Midbrain (tissue), 1 donor: ENCODE data around the gene FITM2.
"Not testable (repeated sequence)": the region's sequence is repeated elsewhere in the genome, so short reads cannot be mapped to it uniquely, and the experiment has no call there.

Experiments used
- DNase-seq: peaks from one replicate; lab custom pipeline; 2025; lab: John Stamatoyannopoulos, UW

FITM2 gene

GRCh38 chr20:44331201-44331600 lies 20.2 kb upstream of the FITM2 start:
- DNase-seq = no peak

GRCh38 chr20:44328428-44328827 lies 17.4 kb upstream of the FITM2 start:
- no peak for DNase-seq

- DNase-seq = not testable (repeated sequence)
Observed at GRCh38 chr20:44327748-44328147, 16.7 kb upstream of the FITM2 start.

GRCh38 chr20:44326391-44327159 lies 15.6 kb upstream of the FITM2 start:
- DNase-seq = no peak

GRCh38 chr20:44324343-44324742 lies 13.3 kb upstream of the FITM2 start:
- no peak for DNase-seq

- DNase-seq = no peak
Observed at GRCh38 chr20:44319839-44320422, 8.9 kb upstream of the FITM2 start.

- no peak for DNase-seq
Observed at GRCh38 chr20:44314870-44315269, 3.9 kb upstream of the FITM2 start.

- DNase-seq = peak; percentile 14
Observed at GRCh38 chr20:44309763-44310663, 989 bp downstream of the FITM2 start.

GRCh38 chr20:44306927-44307326 lies 4.1 kb downstream of the FITM2 start:
- DNase-seq = no peak

- DNase-seq = no peak
Observed at GRCh38 chr20:44304383-44304782, 6.6 kb downstream of the FITM2 start.

- no peak for DNase-seq
Observed at GRCh38 chr20:44302736-44303135, 8.3 kb downstream of the FITM2 start.

GRCh38 chr20:44302026-44302669 lies 8.9 kb downstream of the FITM2 start:
- no peak for DNase-seq

- DNase-seq = no peak
Observed at GRCh38 chr20:44301285-44301684, 9.7 kb downstream of the FITM2 start.

GRCh38 chr20:44299011-44299535 lies 11.9 kb downstream of the FITM2 start:
- DNase-seq = not testable (repeated sequence)

GRCh38 chr20:44297721-44298120 lies 13.3 kb downstream of the FITM2 start:
- DNase-seq = no peak

GRCh38 chr20:44296011-44296410 lies 15.0 kb downstream of the FITM2 start:
- no peak for DNase-seq

- DNase-seq = no peak
Observed at GRCh38 chr20:44291754-44292153, 19.2 kb downstream of the FITM2 start.

GRCh38 chr20:44288252-44288651 lies 22.8 kb downstream of the FITM2 start:
- no peak for DNase-seq

- DNase-seq = no peak
Observed at GRCh38 chr20:44287272-44288097, 23.5 kb downstream of the FITM2 start.

- no peak for DNase-seq
Observed at GRCh38 chr20:44284032-44284431, 27.0 kb downstream of the FITM2 start.

GRCh38 chr20:44282192-44282591 lies 28.8 kb downstream of the FITM2 start:
- DNase-seq = no peak
